GM13977 (cell line): ENCODE measurements around the gene MBD2.

Experiments used
- DNase-seq: peaks from one replicate; pipeline ENCODE4 v3.0.0; 2012; ENCODE audit warnings: low spot score
- CTCF ChIP-seq: IDR thresholded peaks from 2 replicates; pipeline ENCODE4 v1.5.1; 2012; ENCODE audit warnings: mild to moderate bottlenecking, control low read depth; ENCODE audit not compliant: insufficient read depth; ENCODE audit errors: extremely low read depth, missing control alignments
- in situ Hi-C: fragments of 300-500 bp; cut with MboI; formaldehyde crosslinking; loops from one replicate; pipeline ENCODE4 v1.12.0; 2022; ENCODE audit warnings: low sequenced_read_pairs, low pct_unique_long_range_greater_than_20kb, mixed read lengths, inconsistent platforms; ENCODE audit not compliant: unreplicated experiment

Gene MBD2

GRCh38 chr18:54159906-54160305 lies 64.6 kb downstream of the MBD2 start:
- no peak for TF ChIP-seq CTCF
- in situ Hi-C loops: loop anchor here (10.0 kb wide), 1 partner anchor 115 kb away; no protein-coding TSS in a partner anchor
- no peak for DNase-seq

GRCh38 chr18:54157646-54158385 lies 66.7 kb downstream of the MBD2 start:
- DNase-seq: no peak
- TF ChIP-seq CTCF: no peak
- in situ Hi-C loops: loop anchor here (10.0 kb wide), 1 partner anchor 117 kb away; no protein-coding TSS in a partner anchor

GRCh38 chr18:54155412-54155811 lies 69.1 kb downstream of the MBD2 start:
- no peak for DNase-seq
- no peak for TF ChIP-seq CTCF
- in situ Hi-C loops: loop anchor here (10.0 kb wide), 1 partner anchor 119 kb away; no protein-coding TSS in a partner anchor

- no peak for TF ChIP-seq CTCF
- DNase-seq: no peak
- in situ Hi-C loops: loop anchor here (10.0 kb wide), 1 partner anchor 121 kb away; no protein-coding TSS in a partner anchor
Observed at GRCh38 chr18:54154231-54154630, 70.2 kb downstream of the MBD2 start.

- TF ChIP-seq CTCF: no peak
- in situ Hi-C loops: loop anchor here (10.0 kb wide), 1 partner anchor 123 kb away; no protein-coding TSS in a partner anchor
Observed at GRCh38 chr18:54151376-54151775, 73.1 kb downstream of the MBD2 start.

GRCh38 chr18:54150226-54150625 lies 74.2 kb downstream of the MBD2 start:
- no peak for DNase-seq
- TF ChIP-seq CTCF: no peak
- in situ Hi-C loops: loop anchor here (10.0 kb wide), 1 partner anchor 125 kb away; no protein-coding TSS in a partner anchor

More at GRCh38 chr18:54151376-54151775, 73.1 kb downstream of the MBD2 start:
- no peak for DNase-seq
